LHCN-M2 (cell line): ENCODE results near the gene PXK. TPM values are rescaled to one million over a fixed set of nuclear protein-coding genes. Genes with fewer than 3 reads are reported as not detected.

Experiments used
- DNase-seq: peaks from one replicate; pipeline ENCODE4 v3.0.0-alpha.2; 2012; ENCODE audit warnings: low read depth
- total RNA-seq: library from RNA; depleted of rRNA; stranded (reverse); fragments of >200 nt; gene quantifications from 2 replicates; pipeline ENCODE4 v1.2.3, GENCODE V29; 2014

Gene PXK
- total RNA-seq, 1 experiment from 2014 or later = 50.3 TPM

DNA sequence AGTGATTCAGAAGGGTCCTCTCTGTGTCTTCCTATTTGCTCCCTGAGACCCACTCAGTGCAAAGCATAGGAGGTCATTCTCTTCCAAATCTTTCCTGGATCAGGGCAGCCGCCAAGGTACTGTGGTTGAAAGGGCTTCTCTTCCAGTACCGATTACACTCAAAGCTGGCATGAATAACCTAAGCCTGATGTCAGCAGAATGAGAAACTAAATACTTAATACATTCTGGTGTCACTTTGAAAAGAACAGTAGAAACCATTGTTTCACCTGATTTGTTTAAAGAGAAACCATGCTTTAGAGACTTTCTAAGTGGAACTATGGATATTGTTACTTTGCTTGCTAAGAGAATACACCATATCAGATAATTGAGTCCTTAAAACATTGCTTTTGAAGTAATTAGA is 50.8 kb downstream of the PXK start:
- DNase-seq = peak; percentile 56

DNA sequence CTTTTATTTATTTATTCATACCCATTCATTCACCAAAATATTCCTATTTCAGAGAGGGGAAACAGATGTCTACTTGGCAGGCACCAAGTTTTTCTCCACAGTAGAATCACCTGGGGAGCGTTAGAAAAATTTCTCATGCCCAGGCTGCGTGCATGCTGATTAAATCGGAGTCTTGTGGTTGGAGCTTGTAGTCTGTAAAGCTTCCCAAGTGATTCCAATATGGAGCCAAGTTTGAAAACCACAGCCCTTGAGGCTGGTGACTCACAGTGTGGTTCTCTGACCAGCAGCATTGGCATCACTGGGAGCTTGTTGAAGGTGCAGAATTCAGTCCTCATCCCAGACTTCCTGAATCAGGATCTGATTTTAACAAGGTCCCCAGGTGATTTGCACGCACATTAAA is 51.2 kb downstream of the PXK start:
- peak; percentile 99 for DNase-seq

DNA sequence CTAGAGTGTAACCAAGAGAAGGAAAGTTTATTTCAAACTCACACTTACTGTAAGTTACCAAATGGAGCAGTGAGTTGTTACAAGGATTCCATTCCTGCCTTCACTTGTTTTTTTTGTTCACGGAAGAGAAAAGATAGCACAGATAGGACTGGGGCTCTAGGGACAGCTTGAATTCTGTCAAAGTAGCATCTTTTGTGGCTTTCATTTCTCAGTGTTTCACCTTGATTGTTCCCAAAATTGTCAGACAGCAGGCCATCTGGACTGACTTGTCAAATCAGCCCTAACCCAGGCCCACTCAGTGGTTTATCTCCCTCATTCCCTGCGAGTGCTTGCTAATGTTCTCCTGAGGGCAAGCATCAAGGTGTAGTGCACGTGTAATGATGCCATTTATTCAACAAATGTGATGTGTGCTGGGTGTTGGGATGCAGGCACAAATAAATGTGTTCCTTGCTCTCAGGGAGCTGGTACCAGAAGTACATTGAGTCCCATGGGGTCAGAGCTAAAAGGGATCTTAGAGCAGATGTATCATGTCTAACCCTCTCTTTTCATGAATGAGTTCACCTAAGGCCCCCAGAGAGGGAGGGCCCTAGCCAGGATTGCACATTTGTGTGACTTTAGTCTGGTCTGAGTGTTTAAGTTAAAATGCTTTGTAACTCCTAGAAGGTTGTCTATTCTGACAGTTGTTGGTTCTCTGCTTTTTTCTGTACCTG is 51.8 kb downstream of the PXK start:
- peak; percentile 36 for DNase-seq

DNA sequence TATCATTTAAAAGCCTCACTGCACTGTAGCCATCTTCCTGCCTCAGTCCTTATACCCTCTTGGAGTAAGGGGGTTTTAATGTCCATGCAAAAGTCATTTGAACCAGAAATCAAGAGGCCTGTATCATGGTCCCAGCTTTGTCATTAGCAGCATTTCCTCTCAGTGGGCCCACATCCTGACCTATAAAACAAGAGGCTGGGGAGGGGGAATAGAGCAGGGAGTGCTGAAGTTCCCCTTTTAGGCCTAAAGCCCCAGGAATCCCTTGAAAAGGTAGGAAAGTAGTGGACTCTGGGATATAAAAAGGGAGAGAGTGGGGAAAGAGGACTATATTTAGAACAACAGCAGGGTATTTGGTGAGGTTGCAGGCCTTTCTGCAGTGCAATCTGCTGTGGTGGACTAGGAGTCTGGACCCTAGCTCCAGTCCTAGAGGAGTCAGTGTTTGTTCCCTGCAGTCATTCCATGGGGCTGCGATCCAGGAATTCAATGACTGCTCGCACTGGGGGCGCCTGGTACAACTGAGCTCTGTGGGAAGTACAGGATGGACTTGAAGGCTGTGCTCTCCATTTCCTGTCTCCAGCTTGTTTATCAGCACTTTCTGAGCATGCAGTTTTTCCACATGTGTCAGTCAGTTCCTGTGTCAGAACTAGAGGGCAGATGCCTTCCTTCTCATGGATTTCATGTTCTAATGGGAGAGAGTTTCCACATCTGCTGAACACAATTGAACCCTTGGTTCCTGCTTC is 54.1 kb downstream of the PXK start:
- DNase-seq = peak; percentile 83

DNA sequence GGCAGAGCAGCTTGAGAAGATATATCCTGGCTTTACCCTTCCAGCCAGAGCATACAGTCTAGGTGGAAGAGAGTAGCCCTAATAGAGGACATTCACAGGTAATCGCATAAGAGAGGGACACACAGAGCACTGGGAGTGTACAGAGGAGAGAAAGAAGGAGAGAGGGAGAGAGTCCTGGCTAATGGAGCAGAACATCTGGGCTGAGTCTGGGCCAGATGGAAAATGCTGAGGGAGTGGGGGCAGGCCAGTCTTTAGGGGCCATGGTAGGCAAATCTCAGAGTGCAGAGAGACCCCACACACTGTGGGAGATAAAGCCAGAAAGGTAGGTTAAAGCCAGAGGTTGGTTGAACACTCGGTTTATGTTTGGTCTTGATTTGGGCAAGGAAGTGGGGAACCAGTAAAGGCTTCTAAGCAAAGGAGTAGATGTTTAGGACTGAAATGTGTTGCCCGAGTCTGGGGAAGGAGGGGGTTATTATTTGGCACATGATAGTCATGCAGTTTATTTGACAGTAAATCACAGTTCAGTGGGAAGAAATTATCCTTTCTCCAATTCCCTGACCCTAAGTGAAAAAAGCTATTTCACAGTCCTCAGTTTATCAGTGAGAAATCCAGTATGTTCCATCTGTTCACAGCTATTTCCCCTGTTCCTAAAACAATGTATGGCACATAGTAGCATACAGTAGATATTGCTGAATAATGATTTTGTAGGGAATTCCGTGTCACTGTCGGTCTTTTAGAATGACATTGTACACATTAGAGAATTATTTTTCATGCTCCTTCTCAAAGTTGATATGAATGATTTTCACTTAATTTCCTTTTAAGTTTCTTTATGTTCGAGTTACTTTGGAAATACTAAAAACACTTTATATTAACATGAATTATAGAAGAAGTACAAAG is 55.2 kb downstream of the PXK start:
- no peak for DNase-seq

GRCh38 chr3:58388550-58389091 is 55.9 kb downstream of the PXK start:
- DNase-seq = peak; percentile 50

DNA sequence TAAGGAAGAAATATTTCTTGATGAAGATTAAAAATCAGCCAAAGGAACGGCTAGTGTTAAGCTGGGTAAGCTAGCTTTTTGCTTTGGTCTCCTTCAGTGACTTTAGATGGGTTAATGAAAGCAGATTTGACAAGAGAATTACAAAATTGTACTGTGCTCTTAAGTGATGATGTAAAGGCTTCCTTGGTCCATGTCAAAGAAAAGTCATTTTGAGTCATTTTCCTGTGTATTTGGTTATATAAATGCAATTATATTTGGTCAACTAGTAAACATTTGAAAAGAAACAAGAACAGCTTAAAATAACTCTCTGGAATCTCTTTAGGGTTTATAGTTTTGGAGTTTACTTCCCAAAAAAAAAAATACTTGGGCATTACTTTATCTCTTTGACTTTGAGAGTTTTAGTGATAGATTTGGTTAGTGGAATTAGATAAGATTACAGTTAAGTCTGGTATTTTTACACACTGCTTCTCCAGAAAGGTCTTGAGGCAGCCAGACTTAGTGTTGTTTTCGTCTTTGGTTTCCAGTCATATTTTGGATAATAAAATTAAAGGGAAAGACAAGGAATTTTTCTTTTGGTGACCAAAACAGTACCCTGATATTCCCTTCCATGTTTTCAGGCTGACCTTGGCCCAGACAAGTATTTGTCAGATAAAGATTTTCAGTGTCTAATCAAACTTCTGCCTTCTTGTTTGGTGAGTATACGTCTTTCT is 58.6 kb downstream of the PXK start:
- DNase-seq = no peak

DNA sequence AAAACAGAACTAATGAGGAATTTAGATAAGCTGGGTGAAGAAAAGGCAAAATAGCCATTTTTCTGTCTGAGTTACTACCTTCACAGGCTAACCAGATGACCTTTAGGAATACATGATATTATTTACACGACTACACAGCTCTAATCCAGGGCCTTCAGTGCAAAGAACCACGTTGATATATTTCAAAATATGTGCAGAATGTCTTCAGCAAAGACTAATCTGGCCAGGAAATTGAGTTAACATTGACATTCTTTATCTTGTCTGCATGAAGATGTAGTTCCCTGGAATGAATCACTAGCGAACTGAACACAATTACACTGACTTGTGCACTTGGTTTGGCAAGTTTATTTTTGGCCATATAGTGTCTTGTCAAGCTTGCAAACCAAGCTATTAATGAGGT is 59.5 kb downstream of the PXK start:
- DNase-seq = no peak

DNA sequence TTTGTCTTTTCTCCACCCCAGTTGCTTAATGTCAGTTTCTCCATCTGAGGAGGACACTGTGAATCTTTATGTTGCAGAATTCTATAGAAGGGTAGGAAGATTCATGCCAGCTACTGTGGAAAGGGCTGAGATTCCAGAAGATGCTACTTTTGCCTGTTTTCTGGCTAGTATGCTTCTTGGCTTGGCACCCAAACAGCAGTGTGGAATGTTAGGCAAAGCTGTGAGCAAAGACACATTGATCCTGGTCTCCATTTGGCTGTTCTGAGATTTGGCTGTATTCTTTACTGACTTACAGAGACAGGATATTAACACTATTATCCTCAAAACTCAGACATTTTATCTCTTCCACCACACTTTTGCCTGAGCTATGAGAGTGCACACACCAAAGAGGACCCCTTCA is 61.6 kb downstream of the PXK start:
- DNase-seq = no peak

DNA sequence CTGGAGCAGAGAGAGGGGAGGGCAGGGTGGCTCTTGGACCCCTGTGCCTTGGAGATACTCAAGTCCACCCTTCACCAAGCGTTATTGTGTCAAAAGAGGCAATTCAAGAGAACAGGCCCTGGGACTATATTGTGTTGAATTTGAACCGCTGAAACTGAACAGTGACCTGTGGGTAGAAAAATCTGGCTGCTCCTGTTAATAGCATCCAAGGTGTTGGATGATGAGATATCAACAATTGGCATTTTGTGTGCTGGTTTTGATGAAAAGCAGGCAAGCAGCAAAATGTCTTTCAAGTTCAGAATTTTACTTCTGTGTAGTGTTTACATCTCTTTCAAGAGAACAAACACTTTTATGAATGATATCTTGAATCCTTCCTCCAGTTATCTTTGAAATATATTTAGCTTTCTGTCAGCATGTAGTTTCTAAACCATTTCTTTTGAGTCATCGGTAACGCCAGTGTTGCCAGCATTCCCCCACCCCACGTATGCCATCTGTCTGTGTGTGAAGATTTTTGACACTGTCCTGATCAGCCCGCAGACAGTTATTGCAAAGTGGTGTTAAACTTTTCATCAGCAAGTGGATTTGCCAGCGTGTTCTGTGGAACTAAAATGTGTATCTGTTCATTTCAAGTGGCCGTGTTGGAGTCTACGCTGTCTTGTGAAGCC is 66.1 kb downstream of the PXK start:
- no peak for DNase-seq

DNA sequence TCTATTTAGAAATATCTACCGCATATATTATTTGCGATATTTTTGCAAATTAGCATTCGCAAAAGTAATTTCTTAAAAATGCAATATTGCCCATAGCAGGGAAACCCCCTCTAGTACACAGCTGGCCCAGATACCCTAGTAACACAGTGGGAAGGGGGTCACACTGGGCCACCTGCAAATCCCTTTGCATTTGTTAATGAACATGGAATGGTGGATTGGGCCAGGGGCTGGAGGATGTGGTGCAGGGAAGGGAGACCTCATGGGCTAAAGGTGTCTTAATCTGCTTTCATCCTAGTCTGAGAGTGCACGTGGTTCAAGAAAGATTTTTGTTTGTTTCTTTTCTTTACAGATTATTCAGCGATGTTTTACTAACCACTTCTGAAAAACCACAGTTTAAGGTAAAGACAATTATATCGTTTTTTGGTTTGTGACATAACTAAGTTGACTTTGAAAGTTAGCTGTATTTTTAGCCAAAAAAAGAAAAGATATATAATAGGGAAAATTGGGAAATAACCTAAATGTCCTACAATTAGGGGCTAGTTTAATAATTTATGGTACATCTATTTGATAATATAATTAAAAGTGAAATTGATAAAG is 70.9 kb downstream of the PXK start:
- DNase-seq = no peak

- DNase-seq = peak; percentile 49
These were observed 71.7 kb downstream of the PXK start for GRCh38 chr3:58404396-58404795.

- no peak for DNase-seq
These were observed 76.2 kb downstream of the PXK start for GRCh38 chr3:58408906-58409305.

DNA sequence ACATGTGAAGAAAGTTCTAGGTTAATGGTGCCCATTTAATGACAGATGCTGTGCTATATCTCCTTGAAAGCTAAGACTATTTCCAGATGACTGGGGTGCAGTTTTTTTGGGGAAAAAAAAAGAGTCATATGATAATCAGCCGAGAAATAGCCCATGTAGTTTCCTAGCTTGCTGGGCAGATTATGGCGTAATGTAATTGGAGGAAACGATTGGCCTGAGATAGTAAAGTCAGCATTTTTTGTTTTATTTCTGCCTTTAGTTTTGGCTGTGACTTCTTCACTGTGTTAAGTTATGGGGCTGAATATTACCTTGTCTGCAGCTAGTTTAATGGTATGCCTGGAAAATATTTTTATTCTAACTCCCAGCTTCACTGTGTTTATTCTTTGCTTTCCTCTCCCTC is 77.0 kb downstream of the PXK start:
- DNase-seq = no peak

- no peak for DNase-seq
These were observed 78.3 kb downstream of the PXK start for GRCh38 chr3:58411036-58411435.

GRCh38 chr3:58411851-58412830 is 79.4 kb downstream of the PXK start:
- DNase-seq = no peak

DNA sequence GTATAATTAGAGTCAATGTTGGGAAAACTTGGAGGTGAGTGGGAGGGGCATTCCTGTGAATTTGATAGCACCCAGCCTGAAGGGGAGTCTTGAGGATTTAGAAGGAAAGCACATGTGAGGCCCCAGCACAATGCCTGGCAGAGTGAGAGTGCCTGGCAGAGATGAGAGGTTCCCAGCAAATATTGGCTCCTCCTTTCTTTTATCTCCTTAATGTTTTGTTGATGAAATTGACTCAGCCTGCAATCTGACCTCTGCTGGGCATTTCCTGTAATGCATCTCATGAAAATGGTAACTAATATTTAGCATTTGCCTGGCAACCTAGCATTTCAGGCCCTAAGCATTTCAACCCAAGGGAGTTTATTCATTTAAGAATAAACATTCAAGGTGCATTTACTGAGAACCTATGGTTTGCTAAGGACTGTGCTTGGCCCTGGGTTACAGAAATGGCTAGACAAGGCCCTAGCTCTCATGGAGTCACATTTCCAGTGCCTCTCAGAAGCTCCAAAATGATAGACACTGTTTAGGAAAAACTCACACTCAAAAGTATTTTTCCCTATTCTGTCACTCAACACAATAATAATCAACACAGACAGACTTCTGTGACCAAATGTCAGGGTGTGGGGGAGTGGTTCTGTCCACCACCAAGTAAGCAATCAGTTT is 82.0 kb downstream of the PXK start:
- DNase-seq = peak; percentile 72

- DNase-seq = no peak
These were observed 83.5 kb downstream of the PXK start for GRCh38 chr3:58416191-58416590.

DNA sequence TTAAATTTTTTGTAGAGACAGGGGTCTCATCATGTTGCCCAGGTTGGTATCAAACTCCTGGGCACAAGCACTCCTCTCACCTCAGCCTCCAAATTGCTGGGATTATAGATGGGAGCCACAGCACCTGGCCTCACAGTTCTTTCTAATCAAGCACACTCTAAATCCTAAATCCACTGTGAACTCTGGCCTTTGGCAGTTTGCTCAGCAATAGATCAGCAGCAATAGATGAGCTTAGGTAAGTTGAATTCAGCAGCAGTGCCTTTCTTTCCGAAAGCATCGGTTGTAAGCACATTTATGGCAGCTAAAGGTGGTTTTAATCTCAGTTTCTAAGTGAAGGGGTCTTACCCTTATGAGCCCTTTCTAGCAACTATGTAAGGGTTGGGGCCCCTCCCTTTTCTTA is 84.4 kb downstream of the PXK start:
- no peak for DNase-seq
